Posterior cingulate gyrus (tissue), 11 donors: Measurements from ENCODE around the gene UBR7.
A peak's percentile ranks its signal among the peaks of the same experiment; 100 is the strongest.

Source experiments
- DNase-seq, 10 donors: peaks; one replicate each; pipeline versions ENCODE4 v3.0.0 to v3.0.0-alpha.2; 2020 to 2021; ENCODE audit warnings: mixed read lengths in 3 of 10
- intact Hi-C: fragments of 100-400 bp; cut with DNase I; formaldehyde crosslinking; loops from one replicate; pipeline ENCODE4 v1.15.1; 2023

UBR7 gene

DNA sequence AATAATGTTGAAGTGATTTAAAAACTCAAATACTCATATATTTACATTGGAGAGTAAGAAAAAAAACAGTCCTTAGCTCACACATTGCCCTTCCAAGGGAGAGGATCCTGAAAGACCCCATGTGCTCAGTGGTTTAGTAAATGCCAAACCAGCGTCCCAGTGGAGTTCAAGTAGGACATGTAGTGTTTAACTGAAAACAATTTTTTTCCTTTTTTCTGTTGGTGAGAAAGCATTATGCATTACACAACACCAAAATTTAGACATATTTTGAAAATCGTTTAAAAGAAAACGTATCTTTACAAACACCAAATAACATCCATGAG lies 33.6 kb downstream of the UBR7 start:
- DNase-seq: no peak
- intact Hi-C loops: no loop called here

DNA sequence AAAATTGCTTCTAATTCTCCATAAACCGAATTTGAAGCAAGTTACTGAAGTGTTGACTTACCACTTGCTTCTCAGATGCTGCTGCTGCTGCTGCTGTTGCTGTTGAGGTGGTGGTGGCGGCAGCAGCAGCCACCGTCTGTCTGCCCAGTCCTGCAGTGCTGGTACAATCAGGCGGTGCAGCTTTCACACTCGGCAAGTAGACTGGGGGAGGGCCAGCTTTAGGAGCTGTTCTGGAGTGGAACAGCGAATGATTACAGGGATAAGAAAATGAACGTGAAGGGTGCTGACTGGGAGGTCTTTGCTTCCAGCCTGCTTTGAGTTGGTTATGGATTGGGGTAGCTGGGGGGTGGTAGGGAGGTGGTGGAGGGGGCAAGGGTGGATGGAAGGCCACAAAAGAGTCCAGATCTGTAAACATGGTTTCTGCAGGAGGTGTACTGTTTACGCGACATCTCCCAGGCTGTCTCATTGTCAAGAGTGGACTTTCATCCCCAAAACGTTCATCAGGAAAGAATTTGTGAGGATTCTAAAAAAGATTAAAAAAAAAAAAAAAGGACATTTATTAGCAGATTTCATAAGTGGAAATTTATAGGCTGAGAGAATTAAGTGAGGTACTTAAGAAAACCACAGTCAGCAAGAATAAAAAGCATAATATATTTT lies 38.8 kb downstream of the UBR7 start:
- intact Hi-C loops: no loop called here
- peak in 1 of 10 donors; percentile 81 for DNase-seq

DNA sequence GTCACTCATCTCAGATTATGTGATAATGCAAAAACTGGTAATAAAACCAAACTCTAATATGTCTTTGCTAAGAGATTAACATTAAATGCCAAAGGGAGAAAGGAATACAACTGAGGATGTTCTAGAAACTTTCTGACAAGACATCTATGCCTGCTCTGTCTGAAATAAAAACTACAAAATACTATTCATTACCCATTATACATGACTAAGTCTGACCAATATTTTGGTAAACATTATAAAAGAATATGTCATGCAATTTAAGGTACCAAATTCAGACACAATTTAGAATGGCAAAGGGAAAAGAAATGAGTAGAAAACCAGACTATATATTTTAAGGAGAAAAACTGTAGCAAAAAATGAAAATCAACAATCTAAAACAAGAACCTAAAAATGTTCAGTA lies 39.5 kb downstream of the UBR7 start:
- intact Hi-C loops: no loop called here
- DNase-seq: no peak

DNA sequence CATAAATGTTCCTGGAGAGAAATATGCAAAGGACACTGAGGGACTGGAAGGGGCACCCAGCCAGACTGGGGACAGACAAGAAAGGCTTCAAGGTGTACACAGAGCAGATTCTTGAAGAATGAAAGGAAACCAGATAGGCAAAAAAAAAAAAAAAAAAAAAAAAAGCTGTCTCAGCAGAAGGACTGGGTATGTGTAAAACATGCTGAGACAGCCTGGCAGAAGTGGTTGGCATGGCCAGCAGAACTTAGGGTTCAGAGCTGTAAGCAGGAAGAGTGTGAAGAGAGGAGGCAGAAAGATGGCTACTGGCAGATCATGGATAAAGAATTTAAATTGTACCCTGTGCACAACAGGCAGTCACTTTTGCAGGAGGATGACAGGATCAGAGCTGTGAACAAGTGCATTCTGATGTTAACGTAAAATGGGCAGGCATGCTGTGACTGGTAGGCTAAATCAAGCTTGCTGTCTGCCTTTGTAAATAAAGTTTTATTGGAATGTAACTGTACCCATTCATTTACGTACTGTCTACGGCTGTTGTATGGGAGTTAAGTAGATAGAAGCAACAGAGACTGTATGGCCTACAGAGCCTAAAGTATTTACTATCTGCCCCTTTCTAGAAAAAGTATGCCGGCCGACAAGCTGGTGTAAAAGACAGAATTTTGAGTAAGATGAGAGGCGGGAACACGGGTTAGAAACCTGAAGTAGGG lies 42.2 kb downstream of the UBR7 start:
- intact Hi-C loops: no loop called here
- no peak for DNase-seq

DNA sequence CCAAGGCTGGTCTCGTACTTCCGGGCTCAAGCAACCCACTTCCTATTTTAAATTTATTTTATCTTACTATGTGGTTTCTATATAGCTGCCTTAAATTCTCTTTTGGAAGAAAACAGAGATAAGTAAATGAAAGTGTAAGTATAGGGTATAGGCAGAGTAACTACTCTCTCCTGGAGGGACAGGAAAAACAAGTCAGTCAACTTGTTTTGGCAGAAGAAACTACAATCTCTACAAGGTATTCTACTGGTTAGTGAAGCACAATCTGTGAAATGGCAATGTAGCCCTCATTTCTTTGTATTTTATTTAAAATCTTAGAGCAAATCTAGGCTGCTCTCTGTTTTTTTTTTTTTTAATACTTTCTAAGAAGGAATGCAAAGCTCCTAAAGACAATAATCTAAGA lies 55.4 kb downstream of the UBR7 start:
- intact Hi-C loops: no loop called here
- no peak for DNase-seq

DNA sequence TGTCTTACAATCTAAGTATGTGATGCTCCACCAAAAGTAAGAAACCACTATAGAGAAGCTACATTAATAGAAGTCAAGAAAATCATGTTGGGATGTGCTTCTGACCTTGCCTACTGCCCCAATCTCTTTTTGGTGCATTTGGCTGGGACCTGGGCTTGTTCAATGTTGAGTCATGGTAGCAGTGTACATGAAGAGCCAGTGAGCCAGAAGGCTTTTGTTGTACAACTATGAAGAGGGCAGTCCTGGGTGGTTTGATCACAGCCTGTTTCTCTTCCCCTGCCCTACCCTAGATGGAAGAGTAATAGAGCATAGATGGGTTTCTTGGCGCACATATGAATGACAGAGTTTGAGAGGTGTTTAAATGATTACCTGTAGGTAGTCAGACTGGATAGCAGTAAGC lies 56.4 kb downstream of the UBR7 start:
- no peak for DNase-seq
- intact Hi-C loops: no loop called here

DNA sequence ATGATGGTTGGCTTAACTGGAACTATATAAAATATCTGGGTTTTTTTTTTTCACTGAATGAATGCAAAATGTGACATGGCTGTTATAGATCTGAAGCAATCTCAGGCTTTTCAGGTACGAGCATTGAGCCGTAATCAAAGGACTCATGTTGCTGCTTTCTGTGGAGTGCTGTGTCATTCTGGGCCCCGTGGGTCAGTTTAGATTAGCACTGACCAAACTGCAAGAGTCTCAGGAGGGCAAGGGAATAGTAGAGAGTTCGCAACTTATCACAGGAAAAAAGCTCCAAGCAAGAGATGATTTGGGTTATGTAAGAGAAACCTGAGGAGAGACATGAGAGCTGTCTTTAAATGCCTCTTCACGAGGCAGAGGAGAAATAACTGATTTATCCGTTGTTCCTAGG lies 59.1 kb downstream of the UBR7 start:
- no peak for DNase-seq
- intact Hi-C loops: no loop called here

DNA sequence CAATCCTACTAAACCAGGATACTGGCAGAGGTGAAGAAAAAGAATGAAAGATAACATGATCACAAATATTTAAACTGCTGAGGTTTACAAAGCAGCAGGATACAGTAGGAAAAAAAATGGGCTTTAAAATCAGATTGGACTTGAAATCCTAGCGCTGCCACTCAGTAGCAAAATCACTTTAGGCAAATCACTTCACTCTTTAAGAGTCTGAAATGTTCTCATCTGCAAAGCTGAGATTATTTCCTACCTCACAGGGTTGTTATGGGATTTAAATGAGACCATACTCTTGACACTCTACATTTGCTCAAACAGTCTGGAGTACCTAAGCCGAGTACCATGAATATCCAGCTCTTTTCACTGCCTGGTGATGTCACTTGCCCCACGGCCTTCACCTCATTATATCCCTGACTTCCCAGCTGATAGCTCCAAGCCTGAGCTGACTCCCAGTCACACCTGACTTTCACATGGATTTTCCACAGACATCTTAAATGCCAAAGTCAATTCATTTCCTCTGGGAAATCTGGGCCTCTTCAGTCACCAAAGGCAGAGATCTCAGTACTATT lies 60.2 kb downstream of the UBR7 start:
- intact Hi-C loops: no loop called here
- no peak for DNase-seq

DNA sequence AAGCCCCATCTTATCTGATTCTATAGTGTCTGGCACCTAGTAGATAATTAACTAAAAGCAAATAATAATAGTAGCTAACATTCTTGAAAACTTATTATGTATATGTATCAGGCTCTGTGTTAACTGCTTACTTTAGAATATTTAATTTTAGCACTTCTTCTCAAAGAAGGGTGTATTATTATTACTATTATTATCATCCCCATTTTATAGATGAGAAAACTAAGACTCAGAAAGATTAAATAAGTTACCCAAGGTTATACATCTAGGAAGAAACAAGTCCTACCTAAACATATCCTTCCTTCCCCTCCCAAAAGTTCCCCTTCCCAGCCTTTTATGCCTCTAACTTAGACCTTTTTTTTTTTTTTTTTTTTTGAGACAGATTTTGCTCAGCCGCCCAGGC lies 61.4 kb downstream of the UBR7 start:
- intact Hi-C loops: no loop called here
- DNase-seq: no peak

DNA sequence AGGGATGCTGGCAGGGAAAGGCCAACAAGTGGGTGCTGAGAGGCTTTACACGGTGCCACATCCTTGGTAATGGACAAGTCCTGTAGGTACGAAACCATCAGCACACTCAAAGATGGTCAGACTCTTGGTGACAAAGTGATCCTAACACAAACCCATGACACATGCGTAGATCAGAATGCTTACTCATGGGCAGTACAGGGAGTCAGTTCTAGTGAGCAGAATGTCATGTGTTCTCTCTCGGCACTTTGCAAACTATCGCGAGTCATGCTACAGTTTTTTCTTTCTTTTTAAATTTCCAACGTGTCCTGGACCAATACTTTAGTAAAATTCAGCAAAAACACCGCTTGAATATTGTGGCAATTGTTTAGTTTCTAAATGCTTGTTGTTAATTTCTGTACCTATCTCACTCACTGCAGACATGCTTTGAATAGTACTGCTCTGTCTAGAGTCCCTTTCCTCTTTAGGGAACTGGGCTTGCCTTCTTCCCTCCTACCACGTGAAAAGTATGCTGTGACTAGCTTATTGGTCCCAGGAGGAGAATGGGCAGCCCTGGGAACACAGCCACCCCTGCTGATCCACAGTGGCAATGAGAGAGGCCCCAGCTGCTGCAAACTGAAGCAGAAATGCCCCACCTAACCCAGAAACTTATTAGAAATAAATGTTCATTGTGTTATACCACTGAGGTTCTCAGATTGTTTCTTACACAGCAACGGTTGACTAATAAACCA lies 62.4 kb downstream of the UBR7 start:
- intact Hi-C loops: loop anchor here (5.0 kb wide), 1 partner anchor 63 kb away; the partner anchor contains the start of gene BTBD7
- peak; percentile 37 to 92 (median 52) for DNase-seq

DNA sequence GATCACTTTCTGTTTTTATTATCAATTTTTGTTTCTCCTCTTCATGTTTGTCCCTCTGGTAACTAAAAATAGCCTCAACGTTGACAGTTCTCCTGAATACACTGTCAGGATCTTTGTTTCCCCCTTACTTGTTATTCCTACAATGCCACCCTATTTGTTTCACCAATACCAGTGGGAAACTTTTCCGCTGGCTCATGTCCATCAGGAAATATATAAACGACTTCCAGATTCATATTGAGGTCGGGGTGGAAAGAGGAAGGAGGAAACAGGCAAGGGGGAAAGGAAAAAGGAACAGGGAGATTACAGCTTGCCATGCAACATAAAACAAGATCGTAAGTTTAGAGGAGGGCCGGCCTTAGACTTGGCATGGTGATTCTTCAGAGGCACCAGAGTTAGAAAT lies 64.1 kb downstream of the UBR7 start:
- no peak for DNase-seq
- intact Hi-C loops: loop anchor here (5.0 kb wide), 1 partner anchor 61 kb away; the partner anchor contains the start of gene BTBD7

DNA sequence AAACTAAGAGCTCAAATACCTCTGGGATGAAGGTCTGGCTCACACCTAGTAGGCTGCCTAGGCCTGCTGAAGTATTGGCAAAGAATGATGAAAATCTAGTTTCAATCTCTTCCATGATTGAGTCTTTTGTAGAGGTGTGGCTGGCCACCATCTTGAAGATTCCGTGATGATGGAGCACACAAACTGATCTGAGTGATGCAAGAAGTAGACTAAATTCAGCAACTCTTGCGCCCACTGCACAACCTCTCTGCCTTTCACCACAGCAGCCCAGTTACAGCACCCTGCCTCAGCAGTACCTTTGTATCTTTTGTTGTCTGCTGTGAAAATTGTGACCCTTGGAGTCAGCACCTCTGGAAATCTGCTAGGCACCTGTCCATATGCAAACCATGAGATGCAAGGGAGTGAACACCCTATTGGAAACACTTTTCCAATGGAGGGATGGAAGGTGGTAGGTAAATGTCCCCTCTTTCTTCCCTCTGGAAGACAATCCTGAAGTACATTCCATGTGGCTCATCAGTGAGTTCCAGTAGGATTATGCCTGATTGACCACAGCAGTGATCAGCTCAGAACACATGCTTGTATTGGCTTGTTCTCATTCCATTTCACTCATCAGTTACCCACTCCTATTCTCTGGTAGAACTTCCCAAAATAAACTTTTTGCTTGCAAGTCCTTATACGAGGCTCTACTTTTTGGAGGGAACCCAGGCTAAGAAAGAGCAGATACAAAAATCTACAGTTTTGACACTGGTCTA lies 67.2 kb downstream of the UBR7 start:
- intact Hi-C loops: loop anchor here (5.0 kb wide), 1 partner anchor 58 kb away; the partner anchor contains the start of gene BTBD7
- no peak for DNase-seq

DNA sequence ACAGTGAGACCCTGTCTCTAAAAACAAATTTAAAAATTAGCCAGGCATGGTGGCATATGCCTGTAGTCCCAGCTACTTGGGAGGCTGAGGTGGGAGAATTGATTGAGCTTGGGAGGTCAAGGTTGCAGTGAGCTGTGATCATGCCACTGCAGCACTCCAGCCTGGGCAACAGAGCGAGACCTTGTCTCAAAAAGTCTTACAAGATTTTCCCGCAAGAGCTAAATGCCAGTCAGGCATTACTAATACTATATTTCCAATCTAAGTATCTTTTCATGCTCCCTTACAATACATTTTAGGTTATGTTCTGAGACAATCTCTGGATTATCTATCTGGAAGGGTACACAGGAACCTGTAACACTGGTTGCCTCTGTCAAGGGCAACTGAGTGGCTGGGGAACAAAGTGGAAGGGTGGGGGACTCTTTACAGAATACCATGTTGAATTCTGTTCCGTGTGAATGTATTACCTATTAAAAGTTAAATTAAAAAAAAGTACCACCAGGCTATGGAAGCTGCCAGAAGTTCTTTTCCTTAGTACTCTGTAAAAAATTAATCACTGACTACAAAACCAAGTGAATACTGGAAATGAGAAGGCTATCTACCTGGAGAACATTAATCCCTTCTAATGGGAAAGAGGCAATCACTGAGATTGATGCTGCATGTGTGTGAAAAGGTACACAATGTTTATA lies 69.1 kb downstream of the UBR7 start:
- no peak for DNase-seq
- intact Hi-C loops: no loop called here
